ENCODE data around the gene RARRES1.
"Not testable (repeated sequence)": the region's sequence is repeated elsewhere in the genome, so short reads cannot be mapped to it uniquely, and the experiment has no call there.

Gene RARRES1

GRCh38 chr3:158700559-158700958 is 31.7 kb downstream of the RARRES1 start:
- no peak for DNase-seq (ENCODE audit: extremely low read depth in 1 of 2, low read depth in 1 of 2)

GRCh38 chr3:158696618-158697017 is 35.6 kb downstream of the RARRES1 start:
- no peak for DNase-seq (ENCODE audit: extremely low read depth in 1 of 2, low read depth in 1 of 2)

- not testable (repeated sequence) for DNase-seq (ENCODE audit: extremely low read depth in 1 of 2, low read depth in 1 of 2)
These were observed 38.3 kb downstream of the RARRES1 start for GRCh38 chr3:158693866-158694456.

- no peak for DNase-seq (ENCODE audit: extremely low read depth in 1 of 2, low read depth in 1 of 2)
These were observed 47.1 kb downstream of the RARRES1 start for GRCh38 chr3:158685159-158685558.

GRCh38 chr3:158683230-158683962 is 48.9 kb downstream of the RARRES1 start:
- DNase-seq (ENCODE audit: extremely low read depth in 1 of 2, low read depth in 1 of 2), result no peak

DNA sequence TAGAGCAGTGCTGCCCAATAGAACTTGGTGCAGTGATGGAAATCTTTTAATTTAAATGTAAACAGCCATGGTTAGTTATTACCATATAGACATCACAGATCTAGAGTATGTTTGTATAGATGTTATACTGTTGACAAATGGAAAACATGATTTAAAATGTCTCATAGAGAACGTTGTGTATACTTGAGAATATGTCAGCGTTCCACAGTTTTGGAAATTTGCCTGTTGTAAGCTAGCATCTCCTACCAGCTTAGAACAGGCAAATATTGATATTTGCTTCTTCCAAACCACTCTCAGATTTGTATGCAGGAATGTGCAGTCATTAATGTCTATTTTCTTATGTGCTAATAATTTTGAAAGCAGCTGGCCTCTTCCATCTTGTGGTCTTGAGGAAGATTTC is 51.4 kb downstream of the RARRES1 start:
- no peak for DNase-seq (ENCODE audit: extremely low read depth in 1 of 2, low read depth in 1 of 2)

- no peak for DNase-seq (ENCODE audit: extremely low read depth in 1 of 2, low read depth in 1 of 2)
These were observed 52.7 kb downstream of the RARRES1 start for GRCh38 chr3:158679547-158680000.

DNA sequence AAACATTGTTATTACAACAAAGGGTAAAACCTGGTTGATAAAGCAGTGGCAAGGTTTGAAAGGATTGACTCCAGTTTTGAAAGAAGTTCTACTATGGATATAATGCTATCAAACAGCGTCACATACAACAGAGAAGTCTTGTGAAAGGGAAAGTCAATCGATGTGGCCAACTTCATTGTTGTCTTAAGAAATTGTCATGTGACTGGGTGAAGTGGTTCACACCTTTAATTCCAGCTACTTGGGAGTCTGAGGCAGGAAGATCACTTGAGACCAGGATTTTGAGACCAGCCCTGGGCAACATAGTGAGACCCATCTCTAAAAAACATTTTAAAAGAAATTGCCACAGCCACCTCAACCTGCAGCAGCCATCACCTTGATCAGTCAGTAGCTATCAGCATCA is 53.6 kb downstream of the RARRES1 start:
- DNase-seq (ENCODE audit: extremely low read depth in 1 of 2, low read depth in 1 of 2), result no peak

GRCh38 chr3:158672215-158673176 is 59.8 kb downstream of the RARRES1 start, which contains the start of gene LXN:
Gene LXN (minus strand): TSS chr3:158672648. CDS start chr3:158672478, 170 bp downstream.
- peak; percentile 53 to 78 for DNase-seq (ENCODE audit: extremely low read depth in 1 of 2, low read depth in 1 of 2)

DNA sequence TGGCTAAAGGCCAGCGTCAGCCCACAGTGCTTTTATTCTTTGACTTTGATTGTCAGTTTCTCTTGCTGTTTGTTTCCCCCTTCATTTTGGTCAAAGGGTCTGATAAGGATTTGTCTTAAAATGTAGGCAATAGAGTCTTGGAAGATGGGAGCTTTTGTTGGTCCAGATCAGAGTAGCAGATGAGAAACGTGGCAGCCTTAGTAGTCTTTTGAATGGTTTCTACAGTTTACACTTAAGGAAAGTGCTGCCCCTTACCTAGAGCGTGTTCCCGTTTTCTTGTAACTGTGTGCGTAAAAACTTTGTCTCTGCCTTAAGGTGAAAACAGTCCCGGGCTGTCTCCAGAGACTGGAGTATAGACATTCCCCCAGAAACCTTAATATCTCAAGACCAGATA is 60.4 kb downstream of the RARRES1 start:
- DNase-seq (ENCODE audit: extremely low read depth in 1 of 2, low read depth in 1 of 2), result no peak

- no peak for DNase-seq (ENCODE audit: extremely low read depth in 1 of 2, low read depth in 1 of 2)
These were observed 63.8 kb downstream of the RARRES1 start for GRCh38 chr3:158668506-158668905.

DNA sequence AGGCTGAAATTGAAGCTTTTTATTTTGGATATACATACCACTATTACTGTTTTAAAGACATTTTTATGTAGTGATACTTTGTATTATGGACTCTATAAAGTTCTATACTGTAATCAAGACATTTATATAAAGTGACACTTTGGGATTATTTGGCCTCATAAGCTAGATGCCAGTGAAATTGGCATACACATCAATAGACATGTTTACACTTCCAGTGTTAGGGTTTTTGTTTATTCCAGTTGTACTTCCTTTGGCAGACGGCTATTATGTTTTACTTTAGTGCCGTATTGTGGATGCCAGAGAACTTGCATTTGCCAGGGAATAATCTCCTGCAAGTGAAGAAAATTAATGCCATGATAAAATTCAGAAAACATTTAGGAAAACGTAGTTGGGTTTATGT is 65.8 kb downstream of the RARRES1 start:
- no peak for DNase-seq (ENCODE audit: extremely low read depth in 1 of 2, low read depth in 1 of 2)

GRCh38 chr3:158663832-158664231 is 68.4 kb downstream of the RARRES1 start:
- DNase-seq (ENCODE audit: extremely low read depth in 1 of 2, low read depth in 1 of 2), result no peak

DNA sequence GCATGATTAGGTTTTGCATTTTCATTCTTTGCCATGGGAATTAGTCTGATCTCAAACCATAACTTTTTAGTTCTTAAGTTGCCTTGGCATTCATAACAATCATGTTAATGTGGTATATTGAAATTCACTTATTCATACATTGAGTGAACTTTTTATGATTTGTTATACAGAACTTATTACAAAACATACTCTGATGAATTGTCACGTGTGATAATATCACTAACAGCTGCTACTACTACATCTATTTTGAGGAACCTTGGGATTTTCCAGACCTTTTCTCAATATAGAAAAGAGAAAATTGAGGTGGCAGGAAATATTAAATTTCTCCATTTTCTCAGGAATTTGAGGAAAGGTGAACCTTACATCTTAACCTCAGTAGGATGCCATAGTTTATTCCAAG is 69.0 kb downstream of the RARRES1 start:
- no peak for DNase-seq (ENCODE audit: extremely low read depth in 1 of 2, low read depth in 1 of 2)

DNA sequence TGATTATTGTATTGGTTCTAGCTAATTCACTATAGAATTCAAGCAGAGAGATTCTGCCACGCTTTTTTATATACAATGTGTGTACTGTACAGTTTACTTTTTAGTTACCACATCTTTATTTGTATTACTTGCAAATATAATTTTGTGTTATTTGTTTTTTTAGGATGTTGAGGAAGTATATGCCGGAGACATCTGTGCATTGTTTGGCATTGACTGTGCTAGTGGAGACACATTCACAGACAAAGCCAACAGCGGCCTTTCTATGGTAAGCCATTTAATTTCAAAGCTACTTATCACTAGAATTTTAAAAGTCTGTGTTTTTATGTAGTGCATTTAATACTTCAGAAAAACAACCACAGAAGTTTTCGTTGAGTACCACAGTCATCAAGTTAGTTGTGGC is 71.5 kb downstream of the RARRES1 start:
- DNase-seq (ENCODE audit: extremely low read depth in 1 of 2, low read depth in 1 of 2), result no peak

DNA sequence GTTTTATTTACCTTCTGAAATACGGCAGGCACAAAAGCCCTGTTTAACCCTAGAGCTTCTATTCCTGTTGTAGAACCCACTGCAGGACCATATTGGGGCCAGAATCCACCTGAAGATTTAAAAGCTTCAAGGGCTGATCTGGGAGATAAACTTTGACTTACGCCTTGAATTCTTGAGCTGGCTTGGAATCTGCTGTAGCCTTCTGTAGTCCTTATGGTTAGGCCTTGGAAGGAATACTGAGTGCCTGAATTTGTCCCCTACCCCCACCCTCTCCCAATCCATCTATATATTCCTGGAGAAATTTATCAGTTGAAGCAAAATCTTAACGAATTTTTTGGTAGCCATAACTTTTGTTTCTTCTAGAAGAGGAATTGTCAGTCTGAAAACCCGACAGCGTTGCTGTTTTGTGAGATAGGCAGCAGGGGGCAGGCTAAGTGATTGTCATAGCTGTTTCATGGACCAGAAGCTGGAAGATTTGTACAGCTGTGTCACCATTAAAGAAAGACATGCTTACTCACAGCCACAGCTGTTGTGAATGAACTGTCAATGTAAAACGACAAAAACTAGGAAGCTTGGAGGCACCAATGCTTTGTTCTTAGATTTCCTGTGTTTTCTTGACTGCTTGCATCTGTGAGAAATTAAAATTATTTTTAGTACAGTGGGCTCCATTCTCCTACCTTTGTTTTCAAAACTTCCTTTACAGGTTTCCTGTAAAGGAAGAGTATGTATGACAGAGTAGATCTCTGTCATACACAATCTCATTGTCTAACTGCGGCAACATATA is 72.6 kb downstream of the RARRES1 start:
- DNase-seq (ENCODE audit: extremely low read depth in 1 of 2, low read depth in 1 of 2), result peak in 1 of 2 donors; percentile 25

DNA sequence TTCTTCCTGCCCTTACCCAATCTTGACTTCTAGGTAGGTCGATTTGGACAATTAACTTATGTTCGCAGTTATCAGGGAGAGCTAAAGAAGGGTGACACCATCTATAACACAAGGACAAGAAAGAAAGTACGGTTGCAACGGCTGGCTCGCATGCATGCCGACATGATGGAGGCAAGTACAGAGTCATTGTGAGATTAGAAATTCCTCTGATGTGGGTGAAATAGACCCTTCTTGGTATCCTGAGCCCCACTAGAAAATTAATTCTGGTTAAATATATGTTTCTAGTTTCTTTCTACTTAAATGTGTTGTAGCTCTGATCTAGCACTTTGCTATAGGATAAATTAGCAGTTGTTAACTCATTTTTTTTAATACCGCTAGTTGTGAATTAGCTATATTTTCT is 73.4 kb downstream of the RARRES1 start:
- no peak for DNase-seq (ENCODE audit: extremely low read depth in 1 of 2, low read depth in 1 of 2)

DNA sequence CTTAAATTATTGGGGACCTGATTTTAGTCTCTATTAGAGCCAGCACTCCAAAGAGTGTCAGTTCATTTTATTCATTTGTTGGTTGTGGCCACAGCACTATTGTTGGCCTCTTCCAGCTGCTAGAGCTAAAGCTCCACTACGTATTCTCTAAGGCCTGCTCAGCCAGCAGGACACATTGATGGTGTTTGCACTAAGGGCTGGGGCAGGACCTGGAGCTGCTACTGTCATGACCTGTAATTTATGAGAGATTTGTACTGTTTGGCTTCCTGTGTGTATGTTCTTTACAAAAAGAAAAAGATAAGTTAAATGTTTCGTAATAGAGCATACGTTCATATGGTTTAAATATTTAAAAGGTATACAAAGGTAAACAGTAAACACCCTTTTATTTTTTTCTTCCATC is 79.8 kb downstream of the RARRES1 start:
- no peak for DNase-seq (ENCODE audit: extremely low read depth in 1 of 2, low read depth in 1 of 2)

DNA sequence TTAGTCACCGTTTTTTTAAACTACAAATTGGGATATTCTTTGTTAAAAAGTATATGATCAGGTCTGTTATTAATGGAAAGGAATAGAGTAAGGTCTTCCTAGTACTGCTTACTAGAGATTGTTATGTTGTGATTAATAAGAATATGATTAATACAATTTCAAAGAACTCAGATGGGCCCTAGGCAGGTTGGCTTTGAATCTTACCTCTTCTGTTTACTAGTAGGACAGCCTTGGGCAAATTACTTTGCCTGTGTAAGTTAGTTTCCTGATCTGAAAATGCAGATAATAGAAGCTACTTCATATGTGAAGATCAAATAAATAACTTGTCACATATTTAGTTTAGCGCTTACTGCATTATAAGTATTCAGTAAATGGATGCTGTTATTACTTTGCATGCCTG is 81.1 kb downstream of the RARRES1 start:
- DNase-seq (ENCODE audit: extremely low read depth in 1 of 2, low read depth in 1 of 2), result no peak

DNA sequence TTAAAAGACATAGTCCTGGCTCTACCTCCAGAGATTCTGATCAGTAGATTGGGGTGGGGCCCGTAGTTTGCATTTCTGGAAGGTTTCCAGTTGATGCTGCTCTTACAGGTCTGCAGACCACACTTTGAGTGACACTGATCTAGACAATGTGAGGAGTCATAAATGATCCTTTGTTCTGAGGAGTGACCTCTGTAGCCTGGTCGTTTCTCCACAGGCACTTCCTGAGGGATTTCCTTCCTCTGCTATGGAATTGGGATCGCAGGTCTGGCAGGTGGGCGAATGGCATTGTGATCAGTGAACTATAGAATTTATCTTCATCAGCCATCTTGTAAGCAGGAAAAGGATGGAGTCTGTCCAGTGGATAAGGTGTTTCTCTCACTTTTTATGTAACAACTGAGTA is 82.5 kb downstream of the RARRES1 start:
- no peak for DNase-seq (ENCODE audit: extremely low read depth in 1 of 2, low read depth in 1 of 2)
